HEK293 (cell line): Measurements from ENCODE around the gene TNIK.

Source experiments
- CTCF ChIP-seq: fragments of 450-650 bp; formaldehyde crosslinking; IDR thresholded peaks from 2 replicates; pipeline ENCODE4 v1.5.1; 2016; ENCODE audit warnings: missing biosample characterization, missing genetic modification characterization
- INSM2 ChIP-seq: fragments of 450-650 bp; formaldehyde crosslinking; IDR thresholded peaks from 2 replicates; pipeline ENCODE4 v1.5.1; 2016; ENCODE audit warnings: missing biosample characterization, missing genetic modification characterization
- PBX3 ChIP-seq: sonication (generic); formaldehyde crosslinking; IDR thresholded peaks from 2 replicates; pipeline ENCODE4 v1.8.1; 2022; ENCODE audit warnings: mild to moderate bottlenecking, moderate library complexity, missing genetic modification reagents
- PRDM2 ChIP-seq: fragments of 450-650 bp; formaldehyde crosslinking; IDR thresholded peaks from 2 replicates; pipeline ENCODE4 v1.5.1; 2016; ENCODE audit warnings: missing biosample characterization, missing genetic modification characterization, borderline replicate concordance
- PRDM6 ChIP-seq: fragments of 450-650 bp; formaldehyde crosslinking; IDR thresholded peaks from 2 replicates; pipeline ENCODE4 v1.5.1; 2017; ENCODE audit warnings: missing biosample characterization, missing genetic modification characterization
- ZBTB7A ChIP-seq: fragments of 450-650 bp; formaldehyde crosslinking; IDR thresholded peaks from 2 replicates; pipeline ENCODE4 v1.5.1; 2016; ENCODE audit warnings: low read depth, missing biosample characterization, missing genetic modification characterization
- ZNF114 ChIP-seq: fragments of 450-650 bp; formaldehyde crosslinking; IDR thresholded peaks from 2 replicates; pipeline ENCODE4 v1.5.0; 2017; ENCODE audit warnings: missing biosample characterization, missing genetic modification characterization
- ZNF133 ChIP-seq: fragments of 450-650 bp; formaldehyde crosslinking; IDR thresholded peaks from 2 replicates; pipeline ENCODE4 v1.5.1; 2016; ENCODE audit warnings: missing biosample characterization, missing genetic modification characterization
- ZNF335 ChIP-seq: fragments of 450-650 bp; formaldehyde crosslinking; conservative IDR thresholded peaks from 2 replicates; pipeline ENCODE4 v1.5.1; 2016; ENCODE audit warnings: missing biosample characterization, missing genetic modification characterization
- ZNF623 ChIP-seq: fragments of 450-650 bp; formaldehyde crosslinking; IDR thresholded peaks from 2 replicates; pipeline ENCODE4 v1.5.1; 2016; ENCODE audit warnings: missing biosample characterization, missing genetic modification characterization
- ZNF639 ChIP-seq: fragments of 450-650 bp; formaldehyde crosslinking; IDR thresholded peaks from 2 replicates; pipeline ENCODE4 v1.5.1; 2016; ENCODE audit warnings: missing biosample characterization, missing genetic modification characterization
- ZNF76 ChIP-seq: fragments of 450-650 bp; formaldehyde crosslinking; IDR thresholded peaks from 2 replicates; pipeline ENCODE4; 2016; ENCODE audit warnings: low read depth, missing biosample characterization, missing genetic modification characterization, borderline replicate concordance
- ZNF785 ChIP-seq: fragments of 450-650 bp; formaldehyde crosslinking; IDR thresholded peaks from 2 replicates; pipeline ENCODE4 v1.5.1; 2016; ENCODE audit warnings: missing biosample characterization, missing genetic modification characterization

GRCh38 chr3:171415070-171415469 is 45.1 kb downstream of the TNIK start:
- TF ChIP-seq ZNF114 (tag by site-specific recombination), result no peak
- TF ChIP-seq ZNF76 (tag by site-specific recombination), result no peak
- TF ChIP-seq ZNF335, result no peak
- no peak for TF ChIP-seq CTCF (tag by site-specific recombination)
- no peak for TF ChIP-seq ZNF639 (tag by site-specific recombination)
- no peak for TF ChIP-seq ZNF133 (tag by site-specific recombination)
- no peak for TF ChIP-seq INSM2 (tag by site-specific recombination)
- no peak for TF ChIP-seq ZBTB7A (tag by site-specific recombination)
- TF ChIP-seq ZNF785 (tag by site-specific recombination), result no peak
- no peak for TF ChIP-seq ZNF623
- TF ChIP-seq PRDM2 (tag by site-specific recombination), result no peak
- no peak for TF ChIP-seq PRDM6 (tag by site-specific recombination)
- no peak for TF ChIP-seq PBX3 (CRISPR knock-in tag)
